ENCODE results near the gene TIMP2.

- no peak for TF ChIP-seq ZSCAN12 (CRISPR knock-in tag; IDR thresholded peaks at IDR 0.05)
- no peak for TF ChIP-seq MYC (CRISPR knock-in tag; IDR thresholded peaks at IDR 0.05; ENCODE audit: borderline replicate concordance)
- TF ChIP-seq ZNF317 (CRISPR knock-in tag; IDR thresholded peaks at IDR 0.05) = no peak
- TF ChIP-seq, protein P1, sequence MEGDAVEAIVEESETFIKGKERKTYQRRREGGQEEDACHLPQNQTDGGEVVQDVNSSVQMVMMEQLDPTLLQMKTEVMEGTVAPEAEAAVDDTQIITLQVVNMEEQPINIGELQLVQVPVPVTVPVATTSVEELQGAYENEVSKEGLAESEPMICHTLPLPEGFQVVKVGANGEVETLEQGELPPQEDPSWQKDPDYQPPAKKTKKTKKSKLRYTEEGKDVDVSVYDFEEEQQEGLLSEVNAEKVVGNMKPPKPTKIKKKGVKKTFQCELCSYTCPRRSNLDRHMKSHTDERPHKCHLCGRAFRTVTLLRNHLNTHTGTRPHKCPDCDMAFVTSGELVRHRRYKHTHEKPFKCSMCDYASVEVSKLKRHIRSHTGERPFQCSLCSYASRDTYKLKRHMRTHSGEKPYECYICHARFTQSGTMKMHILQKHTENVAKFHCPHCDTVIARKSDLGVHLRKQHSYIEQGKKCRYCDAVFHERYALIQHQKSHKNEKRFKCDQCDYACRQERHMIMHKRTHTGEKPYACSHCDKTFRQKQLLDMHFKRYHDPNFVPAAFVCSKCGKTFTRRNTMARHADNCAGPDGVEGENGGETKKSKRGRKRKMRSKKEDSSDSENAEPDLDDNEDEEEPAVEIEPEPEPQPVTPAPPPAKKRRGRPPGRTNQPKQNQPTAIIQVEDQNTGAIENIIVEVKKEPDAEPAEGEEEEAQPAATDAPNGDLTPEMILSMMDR (CRISPR knock-in tag; IDR thresholded peaks at IDR 0.05) = no peak
- no peak for TF ChIP-seq ZNF224 (CRISPR knock-in tag; IDR thresholded peaks at IDR 0.05)
- TF ChIP-seq WIZ (CRISPR knock-in tag; IDR thresholded peaks at IDR 0.05) = no peak
- no peak for TF ChIP-seq CCDC6 (CRISPR knock-in tag; IDR thresholded peaks at IDR 0.05)
- no peak for TF ChIP-seq CHD2 (IDR thresholded peaks at IDR 0.05; ENCODE audit: low read depth, low read length)
- TF ChIP-seq, protein P2, sequence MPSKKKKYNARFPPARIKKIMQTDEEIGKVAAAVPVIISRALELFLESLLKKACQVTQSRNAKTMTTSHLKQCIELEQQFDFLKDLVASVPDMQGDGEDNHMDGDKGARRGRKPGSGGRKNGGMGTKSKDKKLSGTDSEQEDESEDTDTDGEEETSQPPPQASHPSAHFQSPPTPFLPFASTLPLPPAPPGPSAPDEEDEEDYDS (CRISPR knock-in tag; IDR thresholded peaks at IDR 0.05) = no peak
- TF ChIP-seq TP53 (CRISPR knock-in tag; conservative IDR thresholded peaks at IDR 0.05) = no peak
- TF ChIP-seq ZNF282 (IDR thresholded peaks at IDR 0.05; ENCODE audit: partially characterized antibody) = no peak
- TF ChIP-seq ZNF329 (CRISPR knock-in tag; IDR thresholded peaks at IDR 0.05; ENCODE audit: low read depth) = no peak
- no peak for TF ChIP-seq MTF1 (CRISPR knock-in tag; IDR thresholded peaks at IDR 0.05)
- TF ChIP-seq SRF (IDR thresholded peaks at IDR 0.05; ENCODE audit: low read depth, low read length) = no peak
These were observed 20.9 kb upstream of the TIMP2 start for GRCh38 chr17:78946131-78946530.
